GM12873 (cell line): Measurements from ENCODE around the gene KRTAP10-1.

ENCODE experiments used
- CTCF ChIP-seq: IDR thresholded peaks from 2 replicates; pipeline ENCODE4 v1.5.1; 2012; ENCODE audit warnings: low read depth, mild to moderate bottlenecking, moderate library complexity, low read length, control low read depth; ENCODE audit not compliant: insufficient read depth; ENCODE audit errors: missing control alignments

KRTAP10-1 gene

GRCh38 chr21:44509539-44509938 lies 30.5 kb downstream of the KRTAP10-1 start:
- TF ChIP-seq CTCF, result peak; percentile 35

- no peak for TF ChIP-seq CTCF
Observed at GRCh38 chr21:44508711-44509445, 31.1 kb downstream of the KRTAP10-1 start.

GRCh38 chr21:44508426-44508710 lies 31.6 kb downstream of the KRTAP10-1 start:
- no peak for TF ChIP-seq CTCF

GRCh38 chr21:44507673-44508425 lies 32.1 kb downstream of the KRTAP10-1 start:
- no peak for TF ChIP-seq CTCF

- no peak for TF ChIP-seq CTCF
Observed at GRCh38 chr21:44506279-44507255, 33.4 kb downstream of the KRTAP10-1 start.

GRCh38 chr21:44505673-44506278 lies 34.2 kb downstream of the KRTAP10-1 start:
- no peak for TF ChIP-seq CTCF

- no peak for TF ChIP-seq CTCF
Observed at GRCh38 chr21:44503901-44504399, 36.0 kb downstream of the KRTAP10-1 start.
